ENCODE results near the gene ETS1.

Gene ETS1

GRCh38 chr11:128491195-128491936, 96.0 kb downstream of the ETS1 start:
- no peak for TF ChIP-seq POLR2A (IDR thresholded peaks at IDR 0.05; ENCODE audit: low read depth, low read length)
- FAIRE-seq (no peak), DNase-seq (ENCODE audit: insufficient read length, low spot score) (no peak)

GRCh38 chr11:128490092-128490491, 97.3 kb downstream of the ETS1 start:
- no peak for DNase-seq (ENCODE audit: insufficient read length, low spot score)
- no peak for FAIRE-seq
- no peak for TF ChIP-seq POLR2A (IDR thresholded peaks at IDR 0.05; ENCODE audit: low read depth, low read length)

GRCh38 chr11:128488471-128488870, 98.9 kb downstream of the ETS1 start:
- TF ChIP-seq POLR2A (IDR thresholded peaks at IDR 0.05; ENCODE audit: low read depth, low read length), result no peak
- DNase-seq (ENCODE audit: insufficient read length, low spot score), result peak; percentile 42
- peak; percentile 83 for FAIRE-seq

GRCh38 chr11:128487978-128488377, 99.4 kb downstream of the ETS1 start:
- no peak for FAIRE-seq
- TF ChIP-seq POLR2A (IDR thresholded peaks at IDR 0.05; ENCODE audit: low read depth, low read length), result no peak
- DNase-seq (ENCODE audit: insufficient read length, low spot score), result no peak

GRCh38 chr11:128484172-128484571, 103.2 kb downstream of the ETS1 start:
- no peak for FAIRE-seq
- no peak for TF ChIP-seq POLR2A (IDR thresholded peaks at IDR 0.05; ENCODE audit: low read depth, low read length)
- no peak for DNase-seq (ENCODE audit: insufficient read length, low spot score)

GRCh38 chr11:128483211-128483788, 104.1 kb downstream of the ETS1 start:
- DNase-seq (ENCODE audit: insufficient read length, low spot score) (no peak), FAIRE-seq (no peak)
- TF ChIP-seq POLR2A (IDR thresholded peaks at IDR 0.05; ENCODE audit: low read depth, low read length), result no peak

GRCh38 chr11:128482512-128483191, 104.7 kb downstream of the ETS1 start:
- TF ChIP-seq POLR2A (IDR thresholded peaks at IDR 0.05; ENCODE audit: low read depth, low read length), result no peak
- no peak for FAIRE-seq
- no peak for DNase-seq (ENCODE audit: insufficient read length, low spot score)

GRCh38 chr11:128482092-128482491, 105.3 kb downstream of the ETS1 start:
- FAIRE-seq (no peak), DNase-seq (ENCODE audit: insufficient read length, low spot score) (no peak)
- TF ChIP-seq POLR2A (IDR thresholded peaks at IDR 0.05; ENCODE audit: low read depth, low read length), result no peak

- FAIRE-seq, result no peak
- no peak for DNase-seq (ENCODE audit: insufficient read length, low spot score)
- TF ChIP-seq POLR2A (IDR thresholded peaks at IDR 0.05; ENCODE audit: low read depth, low read length), result no peak
These were observed 106.2 kb downstream of the ETS1 start for GRCh38 chr11:128481135-128481534.

- FAIRE-seq (no peak), DNase-seq (ENCODE audit: insufficient read length, low spot score) (no peak)
- no peak for TF ChIP-seq POLR2A (IDR thresholded peaks at IDR 0.05; ENCODE audit: low read depth, low read length)
These were observed 106.7 kb downstream of the ETS1 start for GRCh38 chr11:128480665-128481064.

GRCh38 chr11:128480066-128480465, 107.3 kb downstream of the ETS1 start:
- no peak for FAIRE-seq

GRCh38 chr11:128479144-128479543, 108.2 kb downstream of the ETS1 start:
- TF ChIP-seq POLR2A (IDR thresholded peaks at IDR 0.05; ENCODE audit: low read depth, low read length), result no peak
- FAIRE-seq (no peak), DNase-seq (ENCODE audit: insufficient read length, low spot score) (no peak)

More at GRCh38 chr11:128480066-128480465, 107.3 kb downstream of the ETS1 start:
- no peak for TF ChIP-seq POLR2A (IDR thresholded peaks at IDR 0.05; ENCODE audit: low read depth, low read length)
- DNase-seq (ENCODE audit: insufficient read length, low spot score), result no peak

- no peak for TF ChIP-seq POLR2A (IDR thresholded peaks at IDR 0.05; ENCODE audit: low read depth, low read length)
- no peak for DNase-seq (ENCODE audit: insufficient read length, low spot score)
- FAIRE-seq, result no peak
These were observed 109.1 kb downstream of the ETS1 start for GRCh38 chr11:128478305-128478704.

- DNase-seq (ENCODE audit: insufficient read length, low spot score) (no peak), FAIRE-seq (no peak)
- no peak for TF ChIP-seq POLR2A (IDR thresholded peaks at IDR 0.05; ENCODE audit: low read depth, low read length)
These were observed 109.5 kb downstream of the ETS1 start for GRCh38 chr11:128477811-128478210.

- no peak for FAIRE-seq
- DNase-seq (ENCODE audit: insufficient read length, low spot score), result no peak
- no peak for TF ChIP-seq POLR2A (IDR thresholded peaks at IDR 0.05; ENCODE audit: low read depth, low read length)
These were observed 110.1 kb downstream of the ETS1 start for GRCh38 chr11:128477278-128477677.

Data from H54 (cell line).